Neural cell (in vitro differentiated cells): Measurements from ENCODE around the gene VWA3A. TPM values are rescaled to one million over a fixed set of nuclear protein-coding genes. Genes with fewer than 3 reads are reported as not detected.

Source experiments
- H2AFZ ChIP-seq: fragments of 200-600, 300-800 bp; sonication (generic), shearing (Covaris generic); 2 replicates; pipeline ENCODE4 v1.6.0; 2014; ENCODE audit warnings: low read depth, mild to moderate bottlenecking, antibody characterized with exemption, low read length, moderate library complexity
- H3F3A ChIP-seq: fragments of 200-600 bp; shearing (Covaris generic); 2 replicates; pipeline ENCODE4 v1.6.1; 2016; ENCODE audit warnings: mild to moderate bottlenecking, moderate library complexity, mixed read lengths, antibody characterized with exemption, low read length; ENCODE audit not compliant: insufficient read depth, poor library complexity, severe bottlenecking
- H3K27ac ChIP-seq: fragments of 200-600, 300-800 bp; sonication (generic), shearing (Covaris generic); 2 replicates; pipeline ENCODE4 v1.5.1; 2014; ENCODE audit warnings: mild to moderate bottlenecking, low read length, moderate library complexity
- H3K27me3 ChIP-seq: fragments of 300-800, 200-600 bp; sonication (generic), shearing (Covaris generic); 2 replicates; pipeline ENCODE4 v1.6.0; 2014; ENCODE audit warnings: mild to moderate bottlenecking, low read depth, low read length, moderate library complexity; ENCODE audit not compliant: insufficient read depth
- H3K36me3 ChIP-seq: fragments of 300-800, 200-600 bp; sonication (generic), shearing (Covaris generic); 2 replicates; pipeline ENCODE4 v1.5.1; 2014; ENCODE audit warnings: mild to moderate bottlenecking, antibody characterized with exemption, low read length, moderate library complexity; ENCODE audit not compliant: insufficient read depth
- H3K4me2 ChIP-seq: fragments of 300-800, 200-600 bp; sonication (generic), shearing (Covaris generic); 2 replicates; pipeline ENCODE4 v1.6.0; 2014; ENCODE audit warnings: mild to moderate bottlenecking, low read length
- H3K4me3 ChIP-seq: fragments of 300-800, 200-600 bp; sonication (generic), shearing (Covaris generic); 2 replicates; pipeline ENCODE4 v1.5.1; 2014; ENCODE audit warnings: mild to moderate bottlenecking, low read length, moderate library complexity
- H3K79me2 ChIP-seq: fragments of 200-600 bp; shearing (Covaris generic); replicated peaks from 2 replicates; pipeline ENCODE4 v1.6.0; 2014; ENCODE audit warnings: mild to moderate bottlenecking, low read length, moderate library complexity; ENCODE audit not compliant: insufficient read depth
- H3K9ac ChIP-seq: fragments of 300-800, 200-600 bp; sonication (generic), shearing (Covaris generic); 2 replicates; pipeline ENCODE4 v1.6.1; 2016; ENCODE audit warnings: mild to moderate bottlenecking, low read length, mixed read lengths
- H3K9me2 ChIP-seq: fragments of 200-600 bp; shearing (Covaris generic); 2 replicates; pipeline ENCODE4 v1.6.1; 2016; ENCODE audit warnings: mild to moderate bottlenecking, low read length, mixed read lengths; ENCODE audit not compliant: insufficient read depth
- H3K9me3 ChIP-seq: fragments of 200-600, 300-800 bp; sonication (generic), shearing (Covaris generic); 2 replicates; pipeline ENCODE4 v1.6.1; 2016; ENCODE audit warnings: mild to moderate bottlenecking, mixed run types, low read length, moderate library complexity, mixed read lengths
- H4K20me1 ChIP-seq: fragments of 200-600 bp; shearing (Covaris generic); 2 replicates; pipeline ENCODE4 v1.6.1; 2016; ENCODE audit warnings: mild to moderate bottlenecking, mixed run types; ENCODE audit not compliant: insufficient read depth
- CTCF ChIP-seq: fragments of 450-650 bp; IDR thresholded peaks from 2 replicates; pipeline ENCODE4 v1.5.1; 2014; ENCODE audit warnings: antibody characterized with exemption, mild to moderate bottlenecking, moderate library complexity; ENCODE audit not compliant: poor library complexity, severe bottlenecking
- EP300 ChIP-seq: fragments of 450-650 bp; conservative IDR thresholded peaks from 2 replicates; pipeline ENCODE4 v1.6.1; 2014; ENCODE audit warnings: antibody characterized with exemption, mild to moderate bottlenecking, moderate library complexity; ENCODE audit not compliant: poor library complexity, severe bottlenecking
- EZH2 ChIP-seq: fragments of 200-600, 300-800 bp; shearing (Covaris generic), sonication (generic); IDR thresholded peaks from 2 replicates; pipeline ENCODE4 v1.6.1; 2014; ENCODE audit warnings: antibody characterized with exemption, low read length, borderline replicate concordance, mild to moderate bottlenecking; ENCODE audit not compliant: insufficient read depth, poor library complexity, severe bottlenecking
- MXI1 ChIP-seq: fragments of 450-650 bp; conservative IDR thresholded peaks from 2 replicates; pipeline ENCODE4 v1.6.1; 2014; ENCODE audit warnings: antibody characterized with exemption, mild to moderate bottlenecking; ENCODE audit not compliant: poor library complexity, severe bottlenecking
- POLR2AphosphoS5 ChIP-seq: IDR thresholded peaks from 2 replicates; pipeline ENCODE4 v1.6.1; 2012
- RAD21 ChIP-seq: fragments of 450-650 bp; conservative IDR thresholded peaks from 2 replicates; pipeline ENCODE4 v1.6.1; 2014; ENCODE audit warnings: antibody characterized with exemption, mild to moderate bottlenecking, moderate library complexity
- REST ChIP-seq: IDR thresholded peaks from 2 replicates; pipeline ENCODE4 v1.6.1; 2012; ENCODE audit warnings: borderline replicate concordance
- SMC3 ChIP-seq: fragments of 450-650 bp; conservative IDR thresholded peaks from 2 replicates; pipeline ENCODE4 v1.6.1; 2014; ENCODE audit warnings: antibody characterized with exemption, mild to moderate bottlenecking, moderate library complexity; ENCODE audit not compliant: poor library complexity
- TAF1 ChIP-seq: IDR thresholded peaks from 2 replicates; pipeline ENCODE4 v1.6.1; 2012; ENCODE audit warnings: low read depth
- polyA plus RNA-seq: library from polyadenylated mRNA; depleted of rRNA; stranded (reverse); fragments of >200 nt; gene quantifications from 2 replicates; pipeline ENCODE4 v1.2.3, GENCODE V29; 2014

Gene VWA3A
- polyA plus RNA-seq, 1 donor from 2014 or later: 1.8 TPM

- no peaks in the 10 kb centered on the region for H3K9me3 ChIP-seq
- H4K20me1 ChIP-seq: no peaks in the 10 kb centered on the region
- no peak overlapping the region for H3K9ac ChIP-seq
- H3F3A ChIP-seq: no peaks in the 10 kb centered on the region
- no peaks in the 10 kb centered on the region for H3K27me3 ChIP-seq
- H3K36me3 ChIP-seq: no peaks in the 10 kb centered on the region
- H3K4me3 ChIP-seq: no peak overlapping the region
- H3K27ac ChIP-seq: no peak overlapping the region
- TF ChIP-seq TAF1 (no peak), EZH2 (no peak), MXI1 (no peak), CTCF (no peak), SMC3 (no peak), REST (no peak), POLR2AphosphoS5 (no peak), EP300 (no peak), RAD21 (no peak)
- H2AFZ ChIP-seq: no peak overlapping the region
- H3K9me2 ChIP-seq: no peaks in the 10 kb centered on the region
- H3K79me2 ChIP-seq: no peaks in the 10 kb centered on the region
- H3K4me2 ChIP-seq: no peak overlapping the region
These were observed 92.3 kb downstream of the VWA3A start for GRCh38 chr16:22184615-22184968.

- no peak overlapping the region for H3K4me2 ChIP-seq
- no peaks in the 10 kb centered on the region for H3K9me3 ChIP-seq
- H2AFZ ChIP-seq: no peak overlapping the region
- TF ChIP-seq EZH2 (no peak), POLR2AphosphoS5 (no peak), TAF1 (no peak), REST (no peak)
- no peaks in the 10 kb centered on the region for H4K20me1 ChIP-seq
- no peaks in the 10 kb centered on the region for H3K36me3 ChIP-seq
- H3F3A ChIP-seq: no peaks in the 10 kb centered on the region
- H3K9me2 ChIP-seq: no peaks in the 10 kb centered on the region
- no peak overlapping the region for H3K9ac ChIP-seq
- no peaks in the 10 kb centered on the region for H3K79me2 ChIP-seq
- no peak overlapping the region for H3K27ac ChIP-seq
- H3K4me3 ChIP-seq: no peak overlapping the region
- no peaks in the 10 kb centered on the region for H3K27me3 ChIP-seq
These were observed 94.2 kb downstream of the VWA3A start for GRCh38 chr16:22186517-22186916.
